GM12878 (cell line): Measurements from ENCODE around the gene LRRC56. TPM values are rescaled to one million over a fixed set of nuclear protein-coding genes. Genes with fewer than 3 reads are reported as not detected.

Source experiments
- ATAC-seq: fragments of 200-7000 bp; cut with Tn5 transposase; 3 replicates; pipeline ENCODE4 v1.9.1; 2020; ENCODE audit warnings: mild to moderate bottlenecking, moderate library complexity
- BruUV-seq: library from RNA; stranded (reverse); fragments of 400-500 nt; replicated peaks from 2 replicates; lab custom pipeline; 2021; lab: Mats Ljungman, UMichigan
- CTCF ChIA-PET: fragments of 300-600 bp; sonication (Branson Sonifier 250); formaldehyde crosslinking; extraction: SDS; loops from one replicate; lab custom pipeline; 2021; ENCODE audit warnings: inconsistent platforms; lab: Yijun Ruan, JAX
- POLR2A ChIA-PET: fragments of 350-600 bp; formaldehyde crosslinking; extraction: SDS; loops from one replicate; lab custom pipeline; 2021; ENCODE audit warnings: inconsistent platforms; lab: Charles Lee
- RAD21 ChIA-PET: fragments of 300-600 bp; sonication (Branson Sonifier 250); formaldehyde crosslinking; loops from one replicate; lab custom pipeline; 2023; ENCODE audit warnings: antibody characterized with exemption; ENCODE audit not compliant: unreplicated experiment; lab: Charles Lee
- SMC1A ChIA-PET: fragments of 300-600 bp; sonication (Branson Sonifier 250); formaldehyde crosslinking; loops from one replicate; lab custom pipeline; 2023; ENCODE audit not compliant: unreplicated experiment, uncharacterized antibody; lab: Charles Lee
- DNase-seq: peaks from one replicate; pipeline ENCODE4 v3.0.0-alpha.2; 2011; ENCODE audit warnings: low read depth, low spot score
- FAIRE-seq: peaks from 3 replicates; lab custom pipeline; 2011; peaks lifted over from hg19 to GRCh38; lab: Jason Lieb, UNC
- H2AFZ ChIP-seq: 2 replicates; pipeline ENCODE4 v1.6.0; 2011; ENCODE audit warnings: low read depth, low read length, control low read depth; ENCODE audit not compliant: control insufficient read depth
- H3K27ac ChIP-seq: 2 replicates; pipeline ENCODE4 v1.5.1; 2011; ENCODE audit warnings: control low read depth; ENCODE audit not compliant: control insufficient read depth, insufficient read depth
- H3K27me3 ChIP-seq, 2 experiments: replicated peaks in 1 of 2; 2 replicates each; pipeline versions ENCODE4 v1.6.0 to v1.6.1; 2011; ENCODE audit warnings: low read length in 1 of 2; ENCODE audit not compliant: control insufficient read depth in 2 of 2, insufficient read depth in 2 of 2
- H3K36me3 ChIP-seq, 2 experiments: 2 replicates each; pipeline ENCODE4 v1.5.1; 2011; ENCODE audit warnings: low read length in 1 of 2; ENCODE audit not compliant: control insufficient read depth in 2 of 2, insufficient read depth in 2 of 2
- H3K4me1 ChIP-seq: 2 replicates; pipeline ENCODE4 v1.6.1; 2011; ENCODE audit warnings: mild to moderate bottlenecking, low read length, moderate library complexity, mixed read lengths; ENCODE audit not compliant: control insufficient read depth, insufficient read depth
- H3K4me2 ChIP-seq: 2 replicates; pipeline ENCODE4 v1.6.0; 2011; ENCODE audit warnings: control low read depth; ENCODE audit not compliant: control insufficient read depth, insufficient read depth
- H3K4me3 ChIP-seq: fragments of 200-600 bp; sonication (generic); 2 replicates; pipeline ENCODE4 v1.5.1; 2016
- H3K79me2 ChIP-seq: 2 replicates; pipeline ENCODE4 v1.6.0; 2011; ENCODE audit warnings: low read length; ENCODE audit not compliant: control insufficient read depth, insufficient read depth
- H3K9ac ChIP-seq: 2 replicates; pipeline ENCODE4 v1.8.0; 2011; ENCODE audit warnings: low read length, control low read depth, mixed read lengths; ENCODE audit not compliant: control insufficient read depth, insufficient read depth
- H3K9me3 ChIP-seq: replicated peaks from 3 replicates; pipeline ENCODE4 v1.5.1; 2011; ENCODE audit warnings: mild to moderate bottlenecking, low read length; ENCODE audit not compliant: control insufficient read depth, insufficient read depth
- H4K20me1 ChIP-seq: 2 replicates; pipeline ENCODE4 v1.6.0; 2011; ENCODE audit not compliant: control insufficient read depth, insufficient read depth
- ATF7 ChIP-seq: fragments of 450-650 bp; IDR thresholded peaks from 2 replicates; pipeline ENCODE4 v1.6.1; 2016; ENCODE audit warnings: low read depth, mild to moderate bottlenecking
- HDAC6 ChIP-seq: fragments of 200-600 bp; sonication (generic); IDR thresholded peaks from one replicate; pipeline ENCODE4 v1.8.0; 2017; ENCODE audit warnings: antibody characterized with exemption; ENCODE audit not compliant: unreplicated experiment
- WGBS: methylation state at CpG from one replicate; pipeline ENCODE4 v1.1.6; 2016; ENCODE audit warnings: low lambda C conversion rate; ENCODE audit not compliant: insufficient replicate concordance, insufficient coverage; ENCODE audit errors: missing lambda C conversion rate; 5-methylcytosine and 5-hydroxymethylcytosine counted together
- in situ Hi-C: fragments of 300-500 bp; cut with MboI; formaldehyde crosslinking; loops from 9 replicates; pipeline ENCODE4 v1.14.3; 2018; ENCODE audit warnings: mixed read lengths
- intact Hi-C: fragments of 100-400 bp; cut with micrococcal nuclease; formaldehyde crosslinking; loops from one replicate; pipeline ENCODE4 v1.14.2; 2022; ENCODE audit not compliant: unreplicated experiment
- microRNA counts: library from miRNA; unstranded; fragments of <30 nt; microRNA quantifications from one replicate; lab custom pipeline; 2016
- microRNA-seq: library from miRNA; unstranded; fragments of <30 nt; microRNA quantifications from one replicate; pipeline ENCODE4, GENCODE V29; 2018
- polyA plus RNA-seq, 11 experiments: library from polyadenylated mRNA; depleted of rRNA in 4 of 11; unstranded in 6 of 11; stranded (reverse) in 5 of 11; fragments of >200 nt; fragmentation: Nextera tagmentation in 4 of 11; fragmentation: Illumina TruSeq in 1 of 11; extraction: Ambion mirVana in 4 of 11; extraction: Trizol in 1 of 11; gene quantifications; 1 replicate in 1 of 11; 2 replicates in 10 of 11; pipeline versions ENCODE4 v1.2.1 to v1.2.3, GENCODE V29; 2011 to 2016; ENCODE audit warnings: inconsistent platforms in 2 of 11, missing spikeins in 2 of 11, low read depth in 1 of 11
- small RNA-seq: library from RNA; depleted of rRNA; stranded (forward); fragments of <200 nt; gene quantifications from one replicate; pipeline ENCODE3, GENCODE V24; 2014
- total RNA-seq, 4 experiments: library from RNA; depleted of rRNA in 3 of 4; stranded (reverse); fragments of >200 nt in 3 of 4; fragmentation: Illumina TruSeq in 1 of 4; extraction: Trizol in 1 of 4; gene quantifications; 2 replicates each; pipeline versions ENCODE4 v1.2.1 to v1.2.3, GENCODE V29; 2013 to 2021
- TF ChIP-seq, protein P1 (sequence below): IDR thresholded peaks from 2 replicates; pipeline ENCODE4 v1.6.1; 2011; ENCODE audit warnings: borderline replicate concordance, low read depth, mild to moderate bottlenecking, moderate library complexity, mixed read lengths, low read length; ENCODE audit not compliant: insufficient read depth; ENCODE audit errors: extremely low read length

Gene LRRC56
- total and polyA plus RNA-seq, 10 of the 15 experiments (the other 5 are each of a cell fraction or from before 2014, with no cell fraction given), result 0.02 to 1.9 (median 0.75) TPM; not detected in 1

DNA sequence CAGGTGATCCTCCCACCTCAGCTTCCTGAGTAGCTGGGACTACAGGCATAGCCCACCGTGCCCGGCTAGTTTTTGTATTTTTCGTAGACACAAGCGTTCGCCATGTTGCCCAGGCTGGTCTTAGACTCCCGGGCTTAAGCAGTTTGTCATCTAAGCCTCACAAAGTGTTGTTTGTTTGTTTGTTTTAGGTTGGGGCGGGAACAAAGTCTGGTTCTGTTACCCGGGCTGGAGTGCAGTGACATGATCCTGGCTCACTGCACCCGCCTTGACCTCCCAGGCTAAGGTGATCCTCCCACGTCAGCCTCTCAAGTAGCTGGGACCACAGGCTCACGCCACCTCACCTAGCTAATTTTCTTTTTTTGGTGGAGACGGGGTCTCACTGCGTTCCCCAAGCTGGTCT lies 65.8 kb downstream of the LRRC56 start:
- Histone ChIP-seq H3K4me1 (no peaks in the 10 kb centered on the region), H3K36me3 (peaks cover 17 to 52% of the 10 kb centered on the region in 2 experiments; a peak in 3 of 4 replicates), H3K4me3 (no peak overlapping the region), H3K4me2 (no peak overlapping the region), H3K9ac (no peak overlapping the region), H3K79me2 (no peaks in the 10 kb centered on the region), H3K27ac (no peak overlapping the region), H2AFZ (no peak overlapping the region), H3K27me3 (no peaks in the 10 kb centered on the region), H3K9me3 (no peaks in the 10 kb centered on the region), H4K20me1 (no peaks in the 10 kb centered on the region; the same call in 1 of the 2 replicates)
- no peak for TF ChIP-seq ATF7
- no peak for TF ChIP-seq HDAC6
- TF ChIP-seq, protein P1, sequence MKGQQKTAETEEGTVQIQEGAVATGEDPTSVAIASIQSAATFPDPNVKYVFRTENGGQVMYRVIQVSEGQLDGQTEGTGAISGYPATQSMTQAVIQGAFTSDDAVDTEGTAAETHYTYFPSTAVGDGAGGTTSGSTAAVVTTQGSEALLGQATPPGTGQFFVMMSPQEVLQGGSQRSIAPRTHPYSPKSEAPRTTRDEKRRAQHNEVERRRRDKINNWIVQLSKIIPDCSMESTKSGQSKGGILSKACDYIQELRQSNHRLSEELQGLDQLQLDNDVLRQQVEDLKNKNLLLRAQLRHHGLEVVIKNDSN, result no peak
- CTCF ChIA-PET, result no interaction called here
- in situ Hi-C loops, result no loop called here
- SMC1A ChIA-PET, result no interaction called here
- BruUV-seq, result no TSS peak
- FAIRE-seq, result no peak
- intact Hi-C loops, result no loop called here
- RAD21 ChIA-PET, result no interaction called here
- no peak for ATAC-seq
- whole genome bisulfite sequencing, result 96% methylated on average over 13 of the region's 13 CpGs
- POLR2A ChIA-PET, result no interaction called here
- DNase-seq, result no peak

MicroRNA genes within 50 kb of the gene (microRNA counts, 767-probe panel; counts per million panel counts)
- microRNA hsa-miR-210 (lab: Ali Mortazavi, UCI), result 2,553 counts per million, percentile 84 among the panel's probes with 10 or more counts

Small RNA genes within 50 kb of the gene (microRNA-seq; reads per million reads assigned to microRNA genes)
- 808 reads per million, percentile 88 among the genes with 10 or more reads in this experiment for gene MIR210

Small RNA genes within 50 kb of the gene (small RNA-seq; reads per million reads assigned to genes)
- 439 reads per million, percentile 99 among the genes with 10 or more reads in this experiment for gene MIR210

Other genes starting within 250 kb of the LRRC56 start
Only the 7 nearest of the 24 such genes appear.
- gene PTDSS2, start 87.2 kb upstream of the LRRC56 start, total RNA-seq (2014; rRNA removed), result 17.2 and 18.3 TPM in 2 replicates
- 4.8 and 6.6 TPM in 2 replicates for gene PTDSS2, start 87.2 kb upstream of the LRRC56 start, total RNA-seq (2014; rRNA removed; fragmentation: Illumina TruSeq; extraction: Trizol)
- 21.1 and 24.9 TPM in 2 replicates for gene PTDSS2, start 87.2 kb upstream of the LRRC56 start, total RNA-seq (2021)
- gene PTDSS2, start 87.2 kb upstream of the LRRC56 start, polyA plus RNA-seq (2011; rRNA removed), result 6.0 and 9.1 TPM in 2 replicates
- 6.1 and 9.9 TPM in 2 replicates for gene PTDSS2, start 87.2 kb upstream of the LRRC56 start, polyA plus RNA-seq (2014; fragmentation: Illumina TruSeq; extraction: Trizol)
- gene PTDSS2, start 87.2 kb upstream of the LRRC56 start, polyA plus RNA-seq (2014; fragmentation: Nextera tagmentation; extraction: Ambion mirVana), result under 1 TPM; 0.39 to 0.66 TPM
- gene PTDSS2, start 87.2 kb upstream of the LRRC56 start, polyA plus RNA-seq (2014; rRNA removed), result 18.4 and 18.5 TPM in 2 replicates
- gene PTDSS2, start 87.2 kb upstream of the LRRC56 start, polyA plus RNA-seq (2016; fragmentation: Nextera tagmentation; extraction: Ambion mirVana), result 10 to 100 TPM; 12.6 to 16.8 TPM
- 119 and 139 TPM in 2 replicates for gene RNH1, start 30.3 kb upstream of the LRRC56 start, total RNA-seq (2014; rRNA removed)
- 32.2 and 36.7 TPM in 2 replicates for gene RNH1, start 30.3 kb upstream of the LRRC56 start, total RNA-seq (2014; rRNA removed; fragmentation: Illumina TruSeq; extraction: Trizol)
- gene RNH1, start 30.3 kb upstream of the LRRC56 start, total RNA-seq (2021), result 125 and 133 TPM in 2 replicates
- gene RNH1, start 30.3 kb upstream of the LRRC56 start, polyA plus RNA-seq (2011; rRNA removed), result 17.8 and 40.4 TPM in 2 replicates
- gene RNH1, start 30.3 kb upstream of the LRRC56 start, polyA plus RNA-seq (2014; fragmentation: Illumina TruSeq; extraction: Trizol), result 7.2 and 25.0 TPM in 2 replicates
- gene RNH1, start 30.3 kb upstream of the LRRC56 start, polyA plus RNA-seq (2014; fragmentation: Nextera tagmentation; extraction: Ambion mirVana), result 1 to 10 TPM; 2.3 to 7.2 TPM
- 104 and 132 TPM in 2 replicates for gene RNH1, start 30.3 kb upstream of the LRRC56 start, polyA plus RNA-seq (2014; rRNA removed)
- 100 to 1,000 TPM; 156 to 162 TPM for gene RNH1, start 30.3 kb upstream of the LRRC56 start, polyA plus RNA-seq (2016; fragmentation: Nextera tagmentation; extraction: Ambion mirVana)
- 43.5 and 47.6 TPM in 2 replicates for gene HRAS, start 2.0 kb upstream of the LRRC56 start, total RNA-seq (2014; rRNA removed)
- gene HRAS, start 2.0 kb upstream of the LRRC56 start, total RNA-seq (2014; rRNA removed; fragmentation: Illumina TruSeq; extraction: Trizol), result 25.3 and 31.6 TPM in 2 replicates
- 58.0 and 70.7 TPM in 2 replicates for gene HRAS, start 2.0 kb upstream of the LRRC56 start, total RNA-seq (2021)
- gene HRAS, start 2.0 kb upstream of the LRRC56 start, polyA plus RNA-seq (2011; rRNA removed), result 14.3 and 31.9 TPM in 2 replicates
- 2.2 and 18.1 TPM in 2 replicates for gene HRAS, start 2.0 kb upstream of the LRRC56 start, polyA plus RNA-seq (2014; fragmentation: Illumina TruSeq; extraction: Trizol)
- gene HRAS, start 2.0 kb upstream of the LRRC56 start, polyA plus RNA-seq (2014; fragmentation: Nextera tagmentation; extraction: Ambion mirVana), result 10 to 100 TPM in 1 of 2 experiments, 1 to 10 TPM in 1; 2.8 to 12.7 TPM
- 52.7 and 56.9 TPM in 2 replicates for gene HRAS, start 2.0 kb upstream of the LRRC56 start, polyA plus RNA-seq (2014; rRNA removed)
- gene HRAS, start 2.0 kb upstream of the LRRC56 start, polyA plus RNA-seq (2016; fragmentation: Nextera tagmentation; extraction: Ambion mirVana), result 10 to 100 TPM; 23.4 to 72.4 TPM
- gene LMNTD2, start 23.2 kb downstream of the LRRC56 start, total RNA-seq (2014; rRNA removed), result 2.1 and 3.8 TPM in 2 replicates
- 0.45 and 0.83 TPM in 2 replicates for gene LMNTD2, start 23.2 kb downstream of the LRRC56 start, total RNA-seq (2014; rRNA removed; fragmentation: Illumina TruSeq; extraction: Trizol)
- gene LMNTD2, start 23.2 kb downstream of the LRRC56 start, total RNA-seq (2021), result 2.8 and 3.3 TPM in 2 replicates
- gene LMNTD2, start 23.2 kb downstream of the LRRC56 start, polyA plus RNA-seq (2011; rRNA removed), result 0.99 and 1.2 TPM in 2 replicates
- 0.22 TPM in 1 of 2 replicates, not detected in the other for gene LMNTD2, start 23.2 kb downstream of the LRRC56 start, polyA plus RNA-seq (2014; fragmentation: Illumina TruSeq; extraction: Trizol)
- gene LMNTD2, start 23.2 kb downstream of the LRRC56 start, polyA plus RNA-seq (2014; fragmentation: Nextera tagmentation; extraction: Ambion mirVana), result not detected
- gene LMNTD2, start 23.2 kb downstream of the LRRC56 start, polyA plus RNA-seq (2014; rRNA removed), result 3.5 and 4.1 TPM in 2 replicates
- 1 to 10 TPM in 1 of 2 experiments, under 1 TPM in 1; 0.88 to 1.4 TPM for gene LMNTD2, start 23.2 kb downstream of the LRRC56 start, polyA plus RNA-seq (2016; fragmentation: Nextera tagmentation; extraction: Ambion mirVana)
- 17.8 and 19.0 TPM in 2 replicates for gene RASSF7, start 23.4 kb downstream of the LRRC56 start, total RNA-seq (2014; rRNA removed)
- gene RASSF7, start 23.4 kb downstream of the LRRC56 start, total RNA-seq (2014; rRNA removed; fragmentation: Illumina TruSeq; extraction: Trizol), result 2.8 and 3.0 TPM in 2 replicates
- 15.1 and 16.8 TPM in 2 replicates for gene RASSF7, start 23.4 kb downstream of the LRRC56 start, total RNA-seq (2021)
- 3.4 and 9.6 TPM in 2 replicates for gene RASSF7, start 23.4 kb downstream of the LRRC56 start, polyA plus RNA-seq (2011; rRNA removed)
- gene RASSF7, start 23.4 kb downstream of the LRRC56 start, polyA plus RNA-seq (2014; fragmentation: Illumina TruSeq; extraction: Trizol), result 0.16 and 1.1 TPM in 2 replicates
- gene RASSF7, start 23.4 kb downstream of the LRRC56 start, polyA plus RNA-seq (2014; fragmentation: Nextera tagmentation; extraction: Ambion mirVana), result 1 to 10 TPM in 1 of 2 experiments, under 1 TPM in 1; 0.39 to 1.0 TPM
- gene RASSF7, start 23.4 kb downstream of the LRRC56 start, polyA plus RNA-seq (2014; rRNA removed), result 21.0 and 26.4 TPM in 2 replicates
- gene RASSF7, start 23.4 kb downstream of the LRRC56 start, polyA plus RNA-seq (2016; fragmentation: Nextera tagmentation; extraction: Ambion mirVana), result 10 to 100 TPM; 22.2 to 29.7 TPM
- gene PHRF1, start 38.9 kb downstream of the LRRC56 start, total RNA-seq (2014; rRNA removed), result 19.2 and 22.0 TPM in 2 replicates
- 8.8 and 11.1 TPM in 2 replicates for gene PHRF1, start 38.9 kb downstream of the LRRC56 start, total RNA-seq (2014; rRNA removed; fragmentation: Illumina TruSeq; extraction: Trizol)
- 39.4 and 43.5 TPM in 2 replicates for gene PHRF1, start 38.9 kb downstream of the LRRC56 start, total RNA-seq (2021)
- 4.9 and 11.7 TPM in 2 replicates for gene PHRF1, start 38.9 kb downstream of the LRRC56 start, polyA plus RNA-seq (2011; rRNA removed)
- 2.4 and 8.0 TPM in 2 replicates for gene PHRF1, start 38.9 kb downstream of the LRRC56 start, polyA plus RNA-seq (2014; fragmentation: Illumina TruSeq; extraction: Trizol)
- gene PHRF1, start 38.9 kb downstream of the LRRC56 start, polyA plus RNA-seq (2014; fragmentation: Nextera tagmentation; extraction: Ambion mirVana), result under 1 TPM; 0.13 to 0.42 TPM
- 23.4 and 28.2 TPM in 2 replicates for gene PHRF1, start 38.9 kb downstream of the LRRC56 start, polyA plus RNA-seq (2014; rRNA removed)
- 10 to 100 TPM; 18.5 to 21.7 TPM for gene PHRF1, start 38.9 kb downstream of the LRRC56 start, polyA plus RNA-seq (2016; fragmentation: Nextera tagmentation; extraction: Ambion mirVana)
- 119 and 141 TPM in 2 replicates for gene IRF7, start 78.4 kb downstream of the LRRC56 start, total RNA-seq (2014; rRNA removed)
- 24.3 and 24.4 TPM in 2 replicates for gene IRF7, start 78.4 kb downstream of the LRRC56 start, total RNA-seq (2014; rRNA removed; fragmentation: Illumina TruSeq; extraction: Trizol)
- 115 and 116 TPM in 2 replicates for gene IRF7, start 78.4 kb downstream of the LRRC56 start, total RNA-seq (2021)
- 22.0 and 65.3 TPM in 2 replicates for gene IRF7, start 78.4 kb downstream of the LRRC56 start, polyA plus RNA-seq (2011; rRNA removed)
- 0.71 and 8.1 TPM in 2 replicates for gene IRF7, start 78.4 kb downstream of the LRRC56 start, polyA plus RNA-seq (2014; fragmentation: Illumina TruSeq; extraction: Trizol)
- 10 to 100 TPM in 1 of 2 experiments, 1 to 10 TPM in 1; 4.4 to 26.4 TPM for gene IRF7, start 78.4 kb downstream of the LRRC56 start, polyA plus RNA-seq (2014; fragmentation: Nextera tagmentation; extraction: Ambion mirVana)
- 129 and 142 TPM in 2 replicates for gene IRF7, start 78.4 kb downstream of the LRRC56 start, polyA plus RNA-seq (2014; rRNA removed)
- gene IRF7, start 78.4 kb downstream of the LRRC56 start, polyA plus RNA-seq (2016; fragmentation: Nextera tagmentation; extraction: Ambion mirVana), result 10 to 100 TPM; 69.9 to 88.5 TPM